ENCODE measurements around the gene CPXM2.

- TF ChIP-seq BHLHE40 (IDR thresholded peaks at IDR 0.05; ENCODE audit: borderline replicate concordance) = no peak
- no peak for TF ChIP-seq FOXM1 (IDR thresholded peaks at IDR 0.05; ENCODE audit: borderline replicate concordance)
- TF ChIP-seq PKNOX1 (IDR thresholded peaks at IDR 0.05) = no peak
Observed at GRCh38 chr10:123759041-123759440, 132.6 kb downstream of the CPXM2 start.
